PC-9 (cell line): Measurements from ENCODE around the gene POLR1F. TPM values are rescaled to one million over a fixed set of nuclear protein-coding genes. Genes with fewer than 3 reads are reported as not detected.

Experiments used
- BruUV-seq: library from RNA; stranded (reverse); fragments of 400-500 nt; replicated peaks from 2 replicates; lab custom pipeline; 2021; lab: Mats Ljungman, UMichigan
- CTCF ChIA-PET: fragments of 300-600 bp; sonication (Branson Sonifier 250); formaldehyde crosslinking; loops from one replicate; lab custom pipeline; 2022; ENCODE audit warnings: antibody characterized with exemption; lab: Charles Lee
- POLR2A ChIA-PET: fragments of 300-600 bp; sonication (Branson Sonifier 250); formaldehyde crosslinking; loops from one replicate; lab custom pipeline; 2022; ENCODE audit warnings: antibody characterized with exemption; ENCODE audit not compliant: unreplicated experiment; lab: Charles Lee
- DNase-seq, 2 experiments: peaks; one replicate each; pipeline versions ENCODE4 v3.0.0 to v3.0.0-alpha.2; 2015 to 2022; ENCODE audit warnings: mixed read lengths in 1 of 2
- H2AFZ ChIP-seq: fragments of 200-600 bp; sonication (generic); 2 replicates; pipeline ENCODE4 v1.8.1; 2017; ENCODE audit warnings: antibody characterized with exemption
- H3F3A ChIP-seq: fragments of 200-600 bp; sonication (generic); 2 replicates; pipeline ENCODE4 v1.8.1; 2017; ENCODE audit warnings: antibody characterized with exemption, mild to moderate bottlenecking, low read depth; ENCODE audit not compliant: insufficient read depth
- H3K27ac ChIP-seq: fragments of 200-600 bp; sonication (generic); 2 replicates; pipeline ENCODE4 v1.6.1; 2016; ENCODE audit warnings: mixed run types
- H3K27me3 ChIP-seq: fragments of 200-600 bp; sonication (generic); 2 replicates; pipeline ENCODE4 v1.6.1; 2016; ENCODE audit warnings: low read depth, mixed run types; ENCODE audit not compliant: insufficient read depth
- H3K36me3 ChIP-seq: fragments of 200-600 bp; sonication (generic); 2 replicates; pipeline ENCODE4 v1.6.1; 2016; ENCODE audit warnings: low read depth, mixed run types
- H3K4me1 ChIP-seq: fragments of 200-600 bp; sonication (generic); replicated peaks from 2 replicates; pipeline ENCODE4 v1.6.1; 2016; ENCODE audit warnings: mixed run types; ENCODE audit not compliant: insufficient read depth
- H3K4me2 ChIP-seq: fragments of 200-600 bp; sonication (generic); 2 replicates; pipeline ENCODE4 v1.6.1; 2017; ENCODE audit warnings: mixed run types
- H3K4me3 ChIP-seq: fragments of 200-600 bp; sonication (generic); 2 replicates; pipeline ENCODE4 v1.6.1; 2016; ENCODE audit warnings: mixed run types
- H3K79me2 ChIP-seq: fragments of 200-600 bp; sonication (generic); 2 replicates; pipeline ENCODE4 v1.6.1; 2017; ENCODE audit warnings: low read depth, mixed run types
- H3K9me2 ChIP-seq: fragments of 200-600 bp; sonication (generic); 2 replicates; pipeline ENCODE4 v1.8.1; 2017; ENCODE audit warnings: mild to moderate bottlenecking; ENCODE audit not compliant: insufficient read depth
- H3K9me3 ChIP-seq: fragments of 200-600 bp; sonication (generic); 2 replicates; pipeline ENCODE4 v1.8.1; 2016; ENCODE audit warnings: low read depth; ENCODE audit not compliant: insufficient read depth
- H4K20me1 ChIP-seq: fragments of 200-600 bp; sonication (generic); 2 replicates; pipeline ENCODE4 v1.8.1; 2017; ENCODE audit not compliant: insufficient read depth
- CTCF ChIP-seq: fragments of 200-600 bp; sonication (generic); conservative IDR thresholded peaks from 2 replicates; pipeline ENCODE4 v1.6.1; 2017; ENCODE audit warnings: mixed run types, antibody characterized with exemption, mild to moderate bottlenecking, moderate library complexity
- EZH2 ChIP-seq: fragments of 200-600 bp; sonication (generic); IDR thresholded peaks from 2 replicates; pipeline ENCODE4 v1.8.0; 2017; ENCODE audit warnings: antibody characterized with exemption, low read depth
- intact Hi-C: fragments of 100-400 bp; cut with micrococcal nuclease; formaldehyde crosslinking; loops from one replicate; pipeline ENCODE4 v1.10.0; 2022; ENCODE audit not compliant: unreplicated experiment
- total RNA-seq: library from RNA; stranded (reverse); gene quantifications from 2 replicates; pipeline ENCODE4 v1.2.3, GENCODE V29; 2021

Gene POLR1F
- total RNA-seq, 1 experiment from 2014 or later: 14.8 TPM

DNA sequence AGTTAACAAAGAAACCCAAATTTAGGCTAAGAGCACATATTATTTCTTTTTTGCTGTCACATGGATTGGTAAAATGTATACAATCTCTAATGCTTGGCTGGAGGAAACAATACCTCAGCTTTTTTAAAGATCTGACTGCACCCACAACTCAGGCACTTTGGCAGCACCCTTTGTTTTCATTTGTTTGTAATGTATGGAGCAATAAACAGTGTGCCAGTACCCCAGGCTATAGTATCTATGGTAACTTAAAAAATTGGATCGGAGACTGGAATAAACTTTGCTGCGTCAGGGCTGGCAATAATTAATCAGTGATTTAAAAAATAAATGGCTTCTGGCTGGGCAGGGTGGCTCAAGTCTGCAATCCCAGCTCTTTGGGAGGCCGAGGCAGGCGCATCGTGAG lies 27.2 kb downstream of the POLR1F start:
- Histone ChIP-seq H3K9me3 (no peaks in the 10 kb centered on the region), H4K20me1 (no peaks in the 10 kb centered on the region), H2AFZ (no peak overlapping the region), H3K79me2 (no peaks in the 10 kb centered on the region), H3K4me3 (no peak overlapping the region), H3K36me3 (no peaks in the 10 kb centered on the region), H3K9me2 (no peaks in the 10 kb centered on the region), H3K27me3 (no peaks in the 10 kb centered on the region), H3K27ac (no peak overlapping the region), H3K4me1 (no peaks in the 10 kb centered on the region), H3K4me2 (no peak overlapping the region), H3F3A (no peaks in the 10 kb centered on the region)
- no peak for DNase-seq
- TF ChIP-seq CTCF: no peak
- TF ChIP-seq EZH2: no peak
- POLR2A ChIA-PET: no interaction called here
- intact Hi-C loops: no loop called here
- BruUV-seq: no TSS peak
- CTCF ChIA-PET: no interaction called here

DNA sequence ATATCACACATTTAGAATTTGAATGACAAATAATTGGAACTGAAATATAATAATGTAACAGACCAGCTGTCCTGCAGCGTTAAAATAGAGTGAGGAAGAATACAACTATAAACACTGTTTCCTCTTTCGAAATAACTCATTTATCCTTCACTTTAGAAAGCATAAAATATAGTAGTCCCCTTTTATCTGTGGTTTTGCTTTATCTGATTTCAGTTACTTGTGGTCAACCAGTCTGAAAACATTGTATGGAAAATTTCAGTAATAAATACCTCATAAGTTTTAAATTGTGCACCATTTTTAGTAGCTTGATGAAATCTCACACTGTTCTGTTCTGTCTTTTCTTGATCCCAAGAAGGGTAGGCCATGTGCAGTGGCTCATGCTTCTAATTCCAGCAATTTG lies 31.7 kb downstream of the POLR1F start:
- H3K9me3 ChIP-seq: no peaks in the 10 kb centered on the region
- H4K20me1 ChIP-seq: no peaks in the 10 kb centered on the region
- no peaks in the 10 kb centered on the region for H3F3A ChIP-seq
- no peak overlapping the region for H2AFZ ChIP-seq
- DNase-seq: peak in 1 of 2 experiments; percentile 28
- H3K27me3 ChIP-seq: no peaks in the 10 kb centered on the region
- ChIA-PET POLR2A (no interaction called here), CTCF (no interaction called here)
- TF ChIP-seq EZH2: no peak
- TF ChIP-seq CTCF: no peak
- intact Hi-C loops: no loop called here
- H3K4me3 ChIP-seq: no peak overlapping the region
- H3K79me2 ChIP-seq: no peaks in the 10 kb centered on the region
- no TSS peak for BruUV-seq
- H3K36me3 ChIP-seq: no peaks in the 10 kb centered on the region
- no peak overlapping the region for H3K4me2 ChIP-seq
- H3K4me1 ChIP-seq: no peaks in the 10 kb centered on the region
- H3K9me2 ChIP-seq: 0 out of 2 replicates have a peak, but pooled peaks cover 6% of the 10 kb centered on the region
- H3K27ac ChIP-seq: no peak overlapping the region

- Histone ChIP-seq H4K20me1 (no peaks in the 10 kb centered on the region), H3K27ac (no peak overlapping the region), H3K4me3 (no peak overlapping the region), H3K9me2 (0 out of 2 replicates have a peak, but pooled peaks cover 6% of the 10 kb centered on the region), H3K36me3 (no peaks in the 10 kb centered on the region), H3K27me3 (no peaks in the 10 kb centered on the region), H3F3A (no peaks in the 10 kb centered on the region), H3K9me3 (no peaks in the 10 kb centered on the region), H3K4me1 (no peaks in the 10 kb centered on the region), H3K4me2 (no peak overlapping the region), H2AFZ (no peak overlapping the region), H3K79me2 (no peaks in the 10 kb centered on the region)
- POLR2A ChIA-PET: no interaction called here
- CTCF ChIA-PET: no interaction called here
- no peak for DNase-seq
- TF ChIP-seq CTCF (no peak), EZH2 (no peak)
- intact Hi-C loops: no loop called here
- BruUV-seq: no TSS peak
These were observed 33.0 kb downstream of the POLR1F start for GRCh38 chr7:19675816-19676215.
